Endothelial cell of umbilical vein (primary cell): ENCODE measurements around the gene UNC5C. TPM values are rescaled to one million over a fixed set of nuclear protein-coding genes. Genes with fewer than 3 reads are reported as not detected.

ENCODE experiments used
- BruUV-seq: library from RNA; stranded (reverse); fragments of 400-500 nt; replicated peaks from 2 replicates; lab custom pipeline; 2021; lab: Mats Ljungman, UMichigan
- CTCF ChIA-PET: fragments of 300-600, 350-600 bp; sonication (Branson Sonifier 250); formaldehyde crosslinking; loops from one replicate; lab custom pipeline; 2021; ENCODE audit warnings: antibody characterized with exemption, inconsistent platforms; lab: Charles Lee
- POLR2A ChIA-PET: fragments of 300-600, 350-600 bp; sonication (Branson Sonifier 250); formaldehyde crosslinking; loops from one replicate; lab custom pipeline; 2021; ENCODE audit warnings: antibody characterized with exemption, inconsistent platforms; lab: Charles Lee
- DNase-seq: peaks from one replicate; pipeline ENCODE4 v3.0.0-alpha.2; 2011; ENCODE audit warnings: low read depth, low spot score
- FAIRE-seq: peaks from 2 replicates; lab custom pipeline; 2011; peaks lifted over from hg19 to GRCh38; lab: Jason Lieb, UNC
- H2AFZ ChIP-seq: 2 replicates; pipeline ENCODE4 v1.6.0; 2012; ENCODE audit warnings: low read depth, low read length, control low read depth, inconsistent platforms
- H3K27ac ChIP-seq: 2 replicates; pipeline ENCODE4 v1.5.1; 2011; ENCODE audit warnings: low read depth, mild to moderate bottlenecking, control low read depth, low read length, moderate library complexity; ENCODE audit not compliant: insufficient read depth
- H3K27me3 ChIP-seq, 2 experiments: 2 replicates each; pipeline versions ENCODE4 v1.6.0 to v1.6.1; 2011; ENCODE audit warnings: low read length in 2 of 2, mixed read lengths in 1 of 2; ENCODE audit not compliant: control insufficient read depth in 2 of 2, insufficient read depth in 2 of 2
- H3K36me3 ChIP-seq, 2 experiments: 2 replicates in 1 of 2; 3 replicates in 1 of 2; pipeline ENCODE4 v1.5.1; 2011; ENCODE audit warnings: low read length in 2 of 2, mild to moderate bottlenecking in 1 of 2, moderate library complexity in 1 of 2; ENCODE audit not compliant: control insufficient read depth in 2 of 2, insufficient read depth in 2 of 2; ENCODE audit errors: extremely low read depth in 1 of 2
- H3K4me1 ChIP-seq: 3 replicates; pipeline ENCODE4 v1.5.1; 2011; ENCODE audit warnings: mild to moderate bottlenecking, low read length; ENCODE audit not compliant: control insufficient read depth, insufficient read depth; ENCODE audit errors: extremely low read depth
- H3K4me2 ChIP-seq: 2 replicates; pipeline ENCODE4 v1.6.1; 2011; ENCODE audit warnings: low read length, control low read depth, mixed read lengths; ENCODE audit not compliant: insufficient read depth
- H3K4me3 ChIP-seq, 3 experiments: fragments of 200-600 bp in 1 of 3; sonication (generic), shearing (Covaris generic) in 1 of 3; replicated peaks in 1 of 3; 2 replicates each; pipeline ENCODE4 v1.5.1; 2011 to 2016; ENCODE audit warnings: control low read depth in 3 of 3, low read length in 3 of 3, mild to moderate bottlenecking in 2 of 3, inconsistent platforms in 1 of 3, low read depth in 1 of 3, moderate library complexity in 1 of 3; ENCODE audit not compliant: insufficient read depth in 1 of 3
- H3K79me2 ChIP-seq: 2 replicates; pipeline ENCODE4 v1.6.0; 2012; ENCODE audit warnings: low read length, inconsistent platforms; ENCODE audit not compliant: control insufficient read depth, insufficient read depth
- H3K9ac ChIP-seq: replicated peaks from 2 replicates; pipeline ENCODE3; 2011; ENCODE audit warnings: low read length, control low read depth; ENCODE audit not compliant: insufficient read depth; ENCODE audit errors: extremely low read depth
- H3K9me1 ChIP-seq: replicated peaks from 3 replicates; pipeline ENCODE4 v1.6.0; 2011; ENCODE audit warnings: mild to moderate bottlenecking, low read length; ENCODE audit not compliant: control insufficient read depth, insufficient read depth; ENCODE audit errors: extremely low read depth
- H3K9me3 ChIP-seq: replicated peaks from 2 replicates; pipeline ENCODE4 v1.5.1; 2012; ENCODE audit warnings: low read length, inconsistent platforms; ENCODE audit not compliant: control insufficient read depth, insufficient read depth
- H4K20me1 ChIP-seq: replicated peaks from 2 replicates; pipeline ENCODE3; 2011; ENCODE audit warnings: mild to moderate bottlenecking, low read length; ENCODE audit not compliant: control insufficient read depth, insufficient read depth; ENCODE audit errors: extremely low read depth
- EZH2 ChIP-seq: IDR thresholded peaks from 2 replicates; pipeline ENCODE4 v1.6.1; 2012; ENCODE audit warnings: borderline replicate concordance, low read depth, mild to moderate bottlenecking, moderate library complexity, low read length, inconsistent platforms; ENCODE audit not compliant: severe bottlenecking
- FOS ChIP-seq: IDR thresholded peaks from 2 replicates; pipeline ENCODE4 v1.6.1; 2011; ENCODE audit warnings: mild to moderate bottlenecking, low read length, moderate library complexity, borderline replicate concordance; ENCODE audit not compliant: insufficient read depth
- GATA2 ChIP-seq: IDR thresholded peaks from 2 replicates; pipeline ENCODE4 v1.7.0; 2011; ENCODE audit warnings: low read depth, mild to moderate bottlenecking, moderate library complexity, mixed read lengths, low read length; ENCODE audit not compliant: insufficient read length, insufficient read depth
- JUN ChIP-seq: IDR thresholded peaks from 2 replicates; pipeline ENCODE4 v1.6.1; 2011; ENCODE audit warnings: borderline replicate concordance, low read depth; ENCODE audit not compliant: insufficient read length, insufficient read depth
- MYC ChIP-seq: IDR thresholded peaks from one replicate; pipeline ENCODE4 v1.6.1; 2011; ENCODE audit warnings: mild to moderate bottlenecking, low read depth, low read length
- POLR2A ChIP-seq: IDR thresholded peaks from 2 replicates; pipeline ENCODE4 v1.6.1; 2012; ENCODE audit warnings: low read depth, mild to moderate bottlenecking, control low read depth, low read length
- POLR2AphosphoS5 ChIP-seq: IDR thresholded peaks from 2 replicates; pipeline ENCODE4 v1.6.1; 2012; ENCODE audit warnings: low read depth, mild to moderate bottlenecking, control low read depth, low read length, moderate library complexity; ENCODE audit not compliant: insufficient read depth
- dilution Hi-C: fragments of 300-500 bp; cut with MboI; formaldehyde crosslinking; loops from one replicate; pipeline ENCODE4 v1.15.0; 2019; ENCODE audit warnings: low sequenced_read_pairs; ENCODE audit not compliant: extremely low pct_ligation_motif_present
- intact Hi-C: fragments of 100-400 bp; cut with micrococcal nuclease; formaldehyde crosslinking; loops from one replicate; pipeline ENCODE4 v1.10.0; 2022
- polyA plus RNA-seq, 4 experiments: library from polyadenylated mRNA; depleted of rRNA in 3 of 4; stranded (reverse) in 3 of 4; unstranded in 1 of 4; fragments of >200 nt; gene quantifications; 2 replicates each; pipeline versions ENCODE4 v1.2.1 to v1.2.3, GENCODE V29; 2011 to 2012; ENCODE audit warnings: missing spikeins in 1 of 4
- total RNA-seq: library from RNA; stranded (reverse); gene quantifications from 2 replicates; pipeline ENCODE4 v1.2.3, GENCODE V29; 2021
- TF ChIP-seq, protein P1 (sequence below): IDR thresholded peaks from 2 replicates; pipeline ENCODE4 v1.6.1; 2011; ENCODE audit not compliant: insufficient read depth, insufficient read length
- TF ChIP-seq, protein P2 (sequence below), 2 donors: IDR thresholded peaks; 1 replicate in 1 of 2; 2 replicates in 1 of 2; pipeline ENCODE4 v1.5.1; 2011; ENCODE audit warnings: low read length in 2 of 2, mild to moderate bottlenecking in 2 of 2, moderate library complexity in 2 of 2, control low read depth in 1 of 2, inconsistent platforms in 1 of 2, low read depth in 1 of 2; ENCODE audit not compliant: insufficient read depth in 1 of 2; ENCODE audit errors: extremely low read depth in 1 of 2

The UNC5C gene
- total and polyA plus RNA-seq, 2 donors (not counting 3 experiments of a cell fraction or from before 2014, with no cell fraction given) = 0.44 to 0.53 TPM

DNA sequence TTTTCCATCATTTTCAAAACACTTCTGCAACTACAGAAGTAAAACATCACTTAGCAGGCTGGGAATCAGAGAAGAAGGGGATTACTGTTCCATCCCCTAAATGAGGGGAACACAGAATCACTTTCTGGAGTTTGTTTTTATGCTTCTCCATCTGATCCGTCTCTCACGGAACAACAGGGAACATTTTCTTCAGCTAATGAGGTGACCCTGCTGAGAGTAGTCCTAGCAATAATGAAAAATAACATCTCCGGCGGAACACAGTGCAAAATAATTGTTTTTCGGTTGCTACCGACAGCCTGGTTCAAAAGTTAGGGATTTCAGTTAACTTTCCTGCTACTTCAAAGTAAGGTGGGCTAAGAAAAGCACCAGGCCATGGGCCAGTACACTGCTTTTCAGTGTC lies 322.9 kb downstream of the UNC5C start:
- H4K20me1 ChIP-seq = no peaks in the 10 kb centered on the region
- H3K4me1 ChIP-seq = no peaks in the 10 kb centered on the region
- FAIRE-seq (no peak), DNase-seq (no peak)
- no peak for TF ChIP-seq POLR2AphosphoS5
- no peak for TF ChIP-seq POLR2A
- no peak for TF ChIP-seq JUN
- TF ChIP-seq FOS = no peak
- TF ChIP-seq, protein P1, sequence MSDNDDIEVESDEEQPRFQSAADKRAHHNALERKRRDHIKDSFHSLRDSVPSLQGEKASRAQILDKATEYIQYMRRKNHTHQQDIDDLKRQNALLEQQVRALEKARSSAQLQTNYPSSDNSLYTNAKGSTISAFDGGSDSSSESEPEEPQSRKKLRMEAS = no peak
- TF ChIP-seq GATA2 = no peak
- no peak for TF ChIP-seq EZH2
- TF ChIP-seq MYC = no peak
- TF ChIP-seq, protein P2, sequence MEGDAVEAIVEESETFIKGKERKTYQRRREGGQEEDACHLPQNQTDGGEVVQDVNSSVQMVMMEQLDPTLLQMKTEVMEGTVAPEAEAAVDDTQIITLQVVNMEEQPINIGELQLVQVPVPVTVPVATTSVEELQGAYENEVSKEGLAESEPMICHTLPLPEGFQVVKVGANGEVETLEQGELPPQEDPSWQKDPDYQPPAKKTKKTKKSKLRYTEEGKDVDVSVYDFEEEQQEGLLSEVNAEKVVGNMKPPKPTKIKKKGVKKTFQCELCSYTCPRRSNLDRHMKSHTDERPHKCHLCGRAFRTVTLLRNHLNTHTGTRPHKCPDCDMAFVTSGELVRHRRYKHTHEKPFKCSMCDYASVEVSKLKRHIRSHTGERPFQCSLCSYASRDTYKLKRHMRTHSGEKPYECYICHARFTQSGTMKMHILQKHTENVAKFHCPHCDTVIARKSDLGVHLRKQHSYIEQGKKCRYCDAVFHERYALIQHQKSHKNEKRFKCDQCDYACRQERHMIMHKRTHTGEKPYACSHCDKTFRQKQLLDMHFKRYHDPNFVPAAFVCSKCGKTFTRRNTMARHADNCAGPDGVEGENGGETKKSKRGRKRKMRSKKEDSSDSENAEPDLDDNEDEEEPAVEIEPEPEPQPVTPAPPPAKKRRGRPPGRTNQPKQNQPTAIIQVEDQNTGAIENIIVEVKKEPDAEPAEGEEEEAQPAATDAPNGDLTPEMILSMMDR (IDR thresholded peaks at IDR 0.05; ENCODE audit: extremely low read depth in 1 of 2, insufficient read depth in 1 of 2, low read depth in 1 of 2, low read length in 2 of 2) = no peak
- H3K36me3 ChIP-seq = no peaks in the 10 kb centered on the region
- no peak overlapping the region for H2AFZ ChIP-seq
- ChIA-PET CTCF (no interaction called here), POLR2A (no interaction called here)
- H3K4me2 ChIP-seq = no peak overlapping the region
- intact Hi-C loops (no loop called here), dilution Hi-C loops (no loop called here)
- H3K9ac ChIP-seq = no peak overlapping the region
- no peaks in the 10 kb centered on the region for H3K27me3 ChIP-seq
- no peak overlapping the region for H3K4me3 ChIP-seq
- H3K9me1 ChIP-seq = no peaks in the 10 kb centered on the region
- H3K27ac ChIP-seq = no peak overlapping the region
- no peaks in the 10 kb centered on the region for H3K9me3 ChIP-seq
- no TSS peak for BruUV-seq
- no peaks in the 10 kb centered on the region for H3K79me2 ChIP-seq
